ENCODE measurements around the gene LONP2.
A peak's percentile ranks its signal among the peaks of the same experiment; 100 is the strongest.
"Not testable (repeated sequence)": the region's sequence is repeated elsewhere in the genome, so short reads cannot be mapped to it uniquely, and the experiment has no call there.

Gene LONP2

GRCh38 chr16:48342591-48342990 lies 98.5 kb downstream of the LONP2 start:
- DNase-seq (ENCODE audit: low spot score), result no peak

DNA sequence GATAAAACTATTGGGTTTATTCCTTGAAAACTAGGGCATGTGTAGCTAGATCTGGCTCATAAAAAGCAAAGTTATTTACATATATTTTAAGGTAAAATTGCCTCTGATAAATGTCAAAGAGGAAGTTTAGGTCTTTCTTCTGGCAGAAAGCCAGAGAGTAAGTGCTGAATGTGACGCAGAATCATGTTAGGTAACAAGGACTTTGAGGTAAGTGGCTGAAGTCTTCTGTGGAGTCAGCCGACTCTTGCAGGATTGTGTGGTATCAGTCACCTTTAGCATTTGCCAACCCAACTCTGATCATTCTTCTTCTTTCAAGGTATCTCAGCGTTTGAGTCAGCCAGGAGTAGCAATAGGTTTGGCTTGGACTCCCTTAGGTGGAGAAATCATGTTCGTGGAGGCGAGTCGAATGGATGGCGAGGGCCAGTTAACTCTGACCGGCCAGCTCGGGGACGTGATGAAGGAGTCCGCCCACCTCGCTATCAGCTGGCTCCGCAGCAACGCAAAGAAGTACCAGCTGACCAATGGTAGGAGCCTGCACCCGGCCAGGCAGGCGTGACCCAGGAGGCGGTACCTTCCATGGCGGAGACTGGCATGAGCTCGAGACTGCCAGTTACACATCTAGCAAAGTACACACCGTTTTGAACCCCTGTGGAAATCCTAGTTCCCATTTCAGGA lies 103.2 kb downstream of the LONP2 start:
- DNase-seq (ENCODE audit: low spot score), result no peak

- no peak for DNase-seq (ENCODE audit: low spot score)
These were observed 103.9 kb downstream of the LONP2 start for GRCh38 chr16:48347980-48348379.

- no peak for DNase-seq (ENCODE audit: low spot score)
These were observed 106.6 kb downstream of the LONP2 start for GRCh38 chr16:48350736-48351135.

DNA sequence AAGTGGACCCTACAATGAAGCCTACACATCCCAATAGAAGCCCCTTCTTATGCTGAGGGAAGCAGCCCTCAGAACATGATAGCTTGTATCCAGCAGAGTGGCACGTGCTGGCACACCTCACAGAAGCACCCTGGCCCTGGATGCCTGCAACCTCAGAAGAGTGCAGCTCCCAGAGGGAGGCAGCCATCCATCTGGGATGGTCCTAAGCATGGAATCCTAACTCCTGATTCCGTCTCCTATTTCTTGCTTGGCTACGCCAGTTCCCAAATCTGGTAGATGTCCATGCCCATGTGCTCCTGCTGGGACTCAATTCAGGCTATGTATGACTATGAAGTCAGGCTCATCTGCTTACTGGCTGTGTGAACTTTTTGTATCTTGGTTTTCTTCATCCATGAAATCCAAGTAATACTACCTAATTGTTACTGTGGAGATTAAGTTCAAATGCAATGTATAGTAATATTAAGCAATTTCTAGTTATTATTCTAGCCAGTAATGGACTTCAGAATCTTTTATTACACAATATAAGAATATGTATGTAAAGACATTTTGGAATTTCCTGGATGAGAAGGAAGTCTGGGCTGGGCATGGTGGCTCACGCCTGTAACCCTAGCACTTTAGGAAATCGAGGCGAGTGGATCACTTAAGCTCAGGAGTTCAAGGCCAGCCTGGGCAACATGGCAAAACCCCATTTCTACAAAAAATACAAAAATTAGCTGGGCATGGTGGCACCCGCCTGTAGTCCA lies 108.7 kb downstream of the LONP2 start:
- DNase-seq (ENCODE audit: low spot score), result no peak

- DNase-seq (ENCODE audit: low spot score), result peak; percentile 72
These were observed 109.6 kb downstream of the LONP2 start for GRCh38 chr16:48353565-48354163.

DNA sequence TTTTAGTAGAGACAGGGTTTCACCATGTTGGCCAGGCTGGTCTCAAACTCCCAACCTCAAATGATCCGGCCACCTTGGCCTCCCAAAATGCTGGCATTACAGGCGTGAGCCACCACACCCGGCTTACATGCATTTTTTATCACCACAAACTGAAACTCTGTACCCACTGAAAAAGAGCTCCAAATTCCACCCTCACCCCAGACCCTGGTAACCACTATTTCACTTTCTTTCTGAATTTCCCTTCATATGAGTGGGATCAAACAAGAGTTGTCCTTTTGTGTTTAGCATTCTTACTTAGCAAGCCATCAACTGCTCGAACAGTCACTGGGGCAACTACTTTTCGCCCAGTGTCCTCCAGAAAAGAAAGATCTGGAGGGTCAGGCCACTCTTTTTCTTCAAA lies 110.3 kb downstream of the LONP2 start:
- DNase-seq (ENCODE audit: low spot score), result not testable (repeated sequence)

DNA sequence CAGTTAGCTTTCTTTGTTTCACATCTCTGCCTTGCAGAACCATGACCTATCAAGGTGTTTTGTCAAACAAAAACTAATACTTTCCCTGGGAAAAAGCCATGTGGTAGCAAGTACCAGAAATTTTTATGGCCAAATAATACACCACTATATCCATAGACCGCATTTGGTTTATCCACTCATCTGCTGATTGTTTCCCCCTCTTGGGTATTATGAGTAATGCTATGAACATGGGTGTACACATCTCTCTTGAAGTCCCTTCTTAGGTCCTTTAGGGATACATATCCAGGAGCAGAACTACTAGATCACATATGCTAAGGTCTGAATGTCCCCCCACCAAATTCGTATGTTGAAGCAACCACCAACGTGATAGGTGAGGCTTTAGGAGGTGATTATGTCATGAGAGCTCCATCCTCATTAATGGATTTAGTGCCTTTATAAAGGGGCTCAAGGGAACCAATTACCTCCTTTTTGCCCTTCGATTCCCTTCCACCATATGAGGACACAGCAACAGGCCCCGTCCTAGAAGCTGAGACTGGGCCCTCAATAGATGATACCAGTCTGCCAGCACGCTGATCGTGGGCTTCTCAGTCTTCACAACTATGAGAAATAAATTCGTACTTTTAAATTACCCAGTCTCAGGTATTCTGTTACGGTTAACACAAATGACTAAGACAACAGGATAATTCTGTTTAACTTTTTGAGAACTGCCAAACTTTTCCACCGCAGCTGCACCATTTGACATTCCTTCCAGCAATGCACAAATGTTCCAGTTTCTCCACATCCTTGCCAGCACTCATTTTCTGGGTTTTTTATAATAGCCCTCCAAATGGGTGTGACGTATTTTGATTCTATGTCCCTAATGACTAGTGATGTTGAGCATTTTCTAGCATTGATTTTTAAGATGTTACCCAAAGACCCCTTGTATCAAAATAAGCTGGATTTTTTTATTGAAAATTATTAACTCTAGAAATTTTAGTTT lies 111.1 kb downstream of the LONP2 start:
- no peak for DNase-seq (ENCODE audit: low spot score)

- DNase-seq (ENCODE audit: low spot score), result no peak
These were observed 112.7 kb downstream of the LONP2 start for GRCh38 chr16:48356633-48357376.

GRCh38 chr16:48358419-48358818 lies 114.3 kb downstream of the LONP2 start:
- DNase-seq (ENCODE audit: low spot score), result no peak

DNA sequence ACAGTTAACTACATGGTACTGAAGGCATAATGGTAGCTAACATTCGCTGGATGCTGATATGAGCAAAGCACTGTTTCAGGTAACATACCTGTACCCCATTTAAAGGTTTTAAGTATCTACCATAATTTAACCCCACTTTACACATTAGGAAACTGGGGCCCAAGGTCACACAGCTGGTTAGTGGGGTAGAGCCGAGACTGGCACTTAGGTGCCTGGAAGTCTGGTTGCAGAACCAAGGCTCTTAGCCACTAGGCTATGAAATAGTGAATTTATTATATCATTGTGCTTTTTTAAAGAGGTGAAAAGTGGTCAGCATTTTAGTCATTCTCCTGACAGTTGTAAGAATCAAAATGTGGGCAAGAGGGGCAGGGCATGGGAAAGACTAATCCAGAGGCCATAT lies 115.9 kb downstream of the LONP2 start:
- DNase-seq (ENCODE audit: low spot score), result no peak

DNA sequence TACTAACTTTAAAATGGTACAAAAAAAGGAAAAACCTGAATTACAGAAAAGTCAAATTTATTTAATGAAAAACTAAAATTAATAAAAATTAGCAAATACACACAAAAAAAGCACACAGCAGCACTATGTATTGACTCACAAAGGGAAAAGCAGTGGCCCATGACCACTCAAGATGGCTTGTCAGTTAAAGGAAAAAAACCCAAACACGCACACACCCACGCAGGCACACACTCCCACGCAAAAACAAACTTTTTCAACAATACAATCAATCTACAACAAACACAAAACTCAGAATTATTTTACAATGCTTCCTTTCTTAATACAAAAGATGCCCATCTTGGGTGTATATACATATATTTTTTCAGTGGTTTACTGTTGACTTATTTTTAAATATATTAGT lies 116.9 kb downstream of the LONP2 start:
- no peak for DNase-seq (ENCODE audit: low spot score)

DNA sequence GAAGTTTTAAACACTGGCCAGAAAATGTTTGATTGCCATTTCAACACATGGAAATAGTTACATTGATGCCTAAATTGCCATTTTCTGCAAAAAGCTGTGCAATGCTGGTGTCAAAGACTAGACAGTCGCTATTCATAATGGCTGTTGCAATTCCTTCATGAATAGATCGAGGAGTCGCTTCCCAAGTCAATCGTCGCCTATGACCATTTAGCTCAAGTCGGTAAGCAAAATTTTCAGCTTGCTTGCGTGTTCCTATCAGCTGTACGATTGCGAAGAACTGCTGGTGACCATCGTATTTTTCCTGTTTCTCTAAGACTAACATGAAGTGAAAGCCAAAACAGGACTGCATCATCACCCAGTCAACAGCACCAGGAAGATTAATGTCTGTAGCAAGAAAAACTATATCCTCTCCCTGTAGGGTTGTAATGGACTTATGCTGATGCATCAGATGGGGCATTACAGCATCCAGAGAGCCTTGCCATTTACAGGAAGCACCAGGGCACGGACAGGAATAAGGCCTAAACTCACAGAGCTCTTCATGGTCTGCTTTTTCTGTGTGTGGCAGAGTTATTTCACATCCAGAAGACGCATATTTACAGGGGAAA lies 117.5 kb downstream of the LONP2 start:
- no peak for DNase-seq (ENCODE audit: low spot score)

DNA sequence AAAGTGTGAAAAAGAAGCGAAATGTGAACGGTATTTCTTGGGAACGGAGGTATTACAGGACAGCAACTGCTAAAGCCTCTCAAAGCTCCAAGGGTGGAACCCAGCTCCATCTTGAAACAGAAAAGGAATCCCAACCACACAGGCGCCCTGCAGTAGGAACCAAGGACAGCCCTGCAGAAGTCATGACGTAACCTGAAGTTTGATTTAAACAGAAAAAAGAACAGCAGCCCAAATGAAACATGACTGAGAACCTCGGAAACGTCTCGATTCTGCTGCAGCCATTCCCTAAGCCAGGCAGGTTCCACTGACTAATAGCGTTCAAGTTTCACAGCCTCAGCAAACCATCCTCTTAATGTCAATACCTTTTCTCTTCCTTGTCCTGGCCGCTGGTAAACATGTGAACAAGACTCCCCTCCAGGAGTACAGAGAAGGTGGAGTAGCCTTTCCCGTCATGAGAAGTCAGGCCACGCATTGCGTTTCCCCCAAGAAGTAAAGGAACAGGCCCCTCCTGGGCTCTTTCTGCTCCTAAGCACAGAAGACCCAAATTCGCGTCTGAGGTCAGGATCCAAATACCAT lies 121.0 kb downstream of the LONP2 start:
- DNase-seq (ENCODE audit: low spot score), result no peak

- peak; percentile 69 for DNase-seq (ENCODE audit: low spot score)
These were observed 121.6 kb downstream of the LONP2 start for GRCh38 chr16:48365601-48366164.

- peak; percentile 62 for DNase-seq (ENCODE audit: low spot score)
These were observed 122.3 kb downstream of the LONP2 start for GRCh38 chr16:48366165-48367093.

DNA sequence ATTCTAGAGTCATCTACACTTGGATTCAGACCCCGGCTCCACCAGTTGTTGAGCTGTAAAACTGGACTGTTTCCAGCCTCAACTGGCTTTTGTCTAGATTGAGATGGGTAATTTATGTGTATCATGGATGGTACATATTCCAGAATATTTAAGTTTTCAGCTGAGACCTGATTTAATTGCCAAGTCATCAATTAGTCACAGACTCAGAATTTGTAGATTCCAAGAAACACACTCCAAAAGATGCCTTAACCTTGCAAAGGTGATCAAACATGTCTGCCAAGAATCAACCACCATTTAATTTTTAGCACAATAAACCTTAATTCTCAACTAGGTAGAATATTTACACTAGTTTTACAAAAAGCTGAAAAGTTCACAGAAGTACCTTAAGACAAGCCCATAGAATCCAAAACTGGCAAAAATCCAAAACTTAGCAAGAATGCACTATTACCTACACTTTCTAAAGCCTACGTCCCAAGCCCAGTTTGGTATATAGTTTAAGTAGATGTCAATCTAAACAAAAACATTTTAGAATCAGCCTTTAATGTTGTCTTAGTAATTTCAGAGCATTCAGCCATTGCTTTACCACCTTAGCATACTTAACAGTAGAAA lies 123.4 kb downstream of the LONP2 start:
- no peak for DNase-seq (ENCODE audit: low spot score)

- DNase-seq (ENCODE audit: low spot score), result no peak
These were observed 125.7 kb downstream of the LONP2 start for GRCh38 chr16:48369765-48370164.

DNA sequence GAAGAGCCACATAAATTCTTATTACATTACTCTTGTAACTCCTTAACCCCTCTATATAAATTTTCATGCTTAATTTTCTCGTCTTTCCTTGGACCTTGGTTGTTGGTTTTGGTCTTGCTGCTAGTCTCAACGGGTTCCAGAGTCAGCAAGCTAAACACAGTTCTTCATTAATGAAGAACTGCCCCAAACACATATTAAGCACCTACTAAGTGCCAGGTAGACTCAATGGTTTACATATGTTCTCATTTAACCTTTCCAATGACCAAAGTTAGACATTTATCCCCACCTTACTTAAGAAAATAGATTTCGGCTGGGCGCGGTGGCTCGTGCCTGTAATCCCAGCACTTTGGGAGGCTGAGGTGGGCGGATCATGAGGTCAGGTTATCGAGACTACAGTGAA lies 126.1 kb downstream of the LONP2 start:
- DNase-seq (ENCODE audit: low spot score), result no peak

Measured in CD4-positive, alpha-beta T cell treated with Interleukin-6 at 100 ng/mL for 8 hours (primary cell).